AG04449 (cell line): ENCODE measurements around the gene SPATA19.
"Not testable (repeated sequence)": the region's sequence is repeated elsewhere in the genome, so short reads cannot be mapped to it uniquely, and the experiment has no call there.

ENCODE experiments used
- CTCF ChIA-PET: fragments of 350-600 bp; formaldehyde crosslinking; extraction: SDS; loops from one replicate; lab custom pipeline; 2021; ENCODE audit warnings: antibody characterized with exemption; lab: Yijun Ruan, JAX
- POLR2A ChIA-PET: fragments of 400-600, 350-600 bp; formaldehyde crosslinking; extraction: SDS; loops from one replicate; lab custom pipeline; 2020; ENCODE audit warnings: antibody characterized with exemption, inconsistent platforms; lab: Yijun Ruan, JAX
- DNase-seq: peaks from one replicate; pipeline ENCODE4 v3.0.0-alpha.2; 2010; ENCODE audit warnings: low read depth, low spot score
- H3K4me3 ChIP-seq: 2 replicates; pipeline ENCODE4 v1.5.1; 2011; ENCODE audit warnings: low read depth, mild to moderate bottlenecking, control low read depth, low read length
- TF ChIP-seq, protein P1 (sequence below): IDR thresholded peaks from one replicate; pipeline ENCODE4 v1.5.1; 2011; ENCODE audit warnings: mild to moderate bottlenecking, moderate library complexity, low read length, control low read depth, inconsistent platforms; ENCODE audit not compliant: insufficient read depth; ENCODE audit errors: missing control alignments

Gene SPATA19

DNA sequence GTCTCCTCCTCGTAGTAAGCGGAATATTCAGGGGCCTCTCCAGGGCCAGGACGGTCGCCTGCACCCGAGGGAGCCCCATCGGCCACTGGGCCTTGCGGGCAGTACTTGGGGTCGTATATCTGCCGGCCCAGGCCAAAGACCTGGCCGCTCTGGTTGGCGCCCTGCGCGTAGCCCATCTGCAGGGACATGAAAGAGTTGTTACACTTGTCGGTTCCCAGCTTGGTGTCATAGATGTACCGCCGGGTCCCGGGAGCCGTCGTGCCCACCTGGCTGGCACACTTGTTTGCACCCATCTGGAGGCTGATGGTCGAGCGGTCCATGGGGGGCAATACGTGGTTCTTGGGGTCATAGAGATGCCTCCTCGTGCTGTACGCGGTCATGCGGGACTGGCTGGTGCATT, 19.4 kb upstream of the SPATA19 start:
- CTCF ChIA-PET = no interaction called here
- TF ChIP-seq, protein P1, sequence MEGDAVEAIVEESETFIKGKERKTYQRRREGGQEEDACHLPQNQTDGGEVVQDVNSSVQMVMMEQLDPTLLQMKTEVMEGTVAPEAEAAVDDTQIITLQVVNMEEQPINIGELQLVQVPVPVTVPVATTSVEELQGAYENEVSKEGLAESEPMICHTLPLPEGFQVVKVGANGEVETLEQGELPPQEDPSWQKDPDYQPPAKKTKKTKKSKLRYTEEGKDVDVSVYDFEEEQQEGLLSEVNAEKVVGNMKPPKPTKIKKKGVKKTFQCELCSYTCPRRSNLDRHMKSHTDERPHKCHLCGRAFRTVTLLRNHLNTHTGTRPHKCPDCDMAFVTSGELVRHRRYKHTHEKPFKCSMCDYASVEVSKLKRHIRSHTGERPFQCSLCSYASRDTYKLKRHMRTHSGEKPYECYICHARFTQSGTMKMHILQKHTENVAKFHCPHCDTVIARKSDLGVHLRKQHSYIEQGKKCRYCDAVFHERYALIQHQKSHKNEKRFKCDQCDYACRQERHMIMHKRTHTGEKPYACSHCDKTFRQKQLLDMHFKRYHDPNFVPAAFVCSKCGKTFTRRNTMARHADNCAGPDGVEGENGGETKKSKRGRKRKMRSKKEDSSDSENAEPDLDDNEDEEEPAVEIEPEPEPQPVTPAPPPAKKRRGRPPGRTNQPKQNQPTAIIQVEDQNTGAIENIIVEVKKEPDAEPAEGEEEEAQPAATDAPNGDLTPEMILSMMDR = no peak
- H3K4me3 ChIP-seq = no peak overlapping the region
- POLR2A ChIA-PET = no interaction called here
- DNase-seq = no peak

DNA sequence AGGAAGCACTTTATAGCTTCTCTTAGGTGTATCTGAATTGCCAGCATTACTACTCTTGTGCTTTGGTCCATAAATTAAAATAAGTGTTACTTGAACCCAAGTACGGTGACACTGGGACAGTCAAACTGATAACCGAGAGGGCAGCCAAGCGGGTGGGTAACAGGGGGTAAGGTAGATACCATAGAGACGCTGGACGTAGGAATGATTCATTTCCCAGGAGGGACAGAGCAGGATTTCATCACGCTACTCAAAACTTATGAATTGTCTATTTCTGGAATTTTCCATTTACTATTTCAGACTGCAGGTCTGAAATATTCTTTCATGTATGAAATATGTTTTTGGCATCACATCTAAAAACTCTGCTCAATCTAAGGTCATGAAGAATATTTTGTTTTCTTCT, 14.8 kb upstream of the SPATA19 start:
- ChIA-PET CTCF (no interaction called here), POLR2A (no interaction called here)
- H3K4me3 ChIP-seq = no peak overlapping the region
- TF ChIP-seq, protein P1 = no peak
- no peak for DNase-seq

DNA sequence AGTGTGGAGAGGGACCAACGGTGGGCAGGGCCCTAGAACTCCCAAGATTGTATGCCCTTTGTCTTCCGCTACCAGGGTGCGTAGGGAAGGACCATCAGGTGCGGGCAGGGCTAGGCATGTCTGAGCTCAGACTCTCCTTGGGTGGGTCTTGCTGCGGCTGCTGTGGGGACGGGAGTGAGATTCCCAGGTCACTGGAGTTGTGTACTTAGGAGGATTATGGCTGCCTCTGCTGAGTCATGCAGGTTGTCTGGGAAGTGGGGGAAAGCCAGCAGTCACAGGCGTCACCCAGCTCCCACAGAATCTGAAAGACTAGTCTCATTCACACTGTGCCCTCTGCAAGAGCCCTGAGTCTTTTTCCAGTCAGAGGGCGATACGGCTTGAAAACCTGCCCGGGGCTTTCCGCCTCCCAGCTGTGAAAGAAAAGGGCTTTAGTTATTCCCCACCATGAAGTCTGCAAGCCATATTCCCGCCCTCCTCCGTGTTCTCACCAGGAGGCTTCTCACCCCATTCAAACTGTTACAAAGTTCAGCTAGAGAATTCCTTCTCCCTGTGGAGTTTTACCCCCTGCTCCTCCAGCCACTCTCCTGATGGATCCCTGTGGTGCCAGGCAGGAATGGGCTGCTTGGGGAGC, 9.1 kb upstream of the SPATA19 start:
- DNase-seq, H3K4me3 ChIP-seq, POLR2A ChIA-PET, CTCF ChIA-PET: not testable (repeated sequence)

DNA sequence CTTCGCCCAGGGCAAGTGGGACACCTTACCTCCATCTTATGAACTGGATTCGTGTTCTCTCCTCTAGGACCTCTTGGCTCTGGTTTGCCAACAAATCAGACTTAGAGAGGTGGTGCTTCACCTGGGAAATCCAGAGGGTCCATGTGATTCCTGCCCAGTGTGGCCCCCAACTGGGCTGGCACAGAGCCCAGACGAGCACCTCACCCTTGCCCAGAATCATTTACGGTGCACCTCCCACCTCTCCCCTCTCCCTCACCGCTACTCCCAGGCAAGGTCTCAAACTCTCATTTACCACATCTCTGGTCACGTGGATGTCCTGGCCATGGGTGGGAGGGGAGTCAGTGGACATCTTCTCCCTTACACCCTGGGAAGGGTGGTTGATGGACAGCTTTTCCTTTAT, 1.1 kb downstream of the SPATA19 start:
- TF ChIP-seq, protein P1 = no peak
- no peak overlapping the region for H3K4me3 ChIP-seq
- DNase-seq = no peak
- ChIA-PET CTCF (no interaction called here), POLR2A (no interaction called here)

DNA sequence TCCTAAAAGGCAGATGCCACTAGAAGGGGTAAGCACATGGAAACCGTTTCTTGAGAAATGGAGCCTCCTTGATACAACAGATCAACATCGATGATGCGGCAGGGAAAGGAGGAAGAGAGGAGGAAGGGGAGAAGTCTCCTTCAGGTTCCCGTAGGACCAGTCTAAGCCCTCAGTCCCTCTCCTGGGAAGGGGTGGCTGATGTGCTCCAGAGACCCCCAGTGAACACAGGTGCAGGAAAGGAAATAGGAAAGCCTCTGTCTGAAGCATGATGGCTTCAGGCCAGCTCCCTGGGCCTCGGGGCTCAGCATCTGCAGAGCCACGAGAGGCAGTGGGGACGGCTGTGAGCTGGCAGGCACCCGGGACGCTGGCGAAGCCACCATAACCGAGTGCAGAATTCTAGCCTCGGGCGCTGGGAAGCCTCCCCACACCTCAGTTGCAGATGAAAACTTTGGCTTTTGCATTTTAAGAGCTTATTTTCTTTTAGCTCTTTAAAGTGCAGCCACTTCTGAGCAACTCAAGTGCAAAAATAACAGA, 1.8 kb downstream of the SPATA19 start:
- TF ChIP-seq, protein P1 = no peak
- CTCF ChIA-PET = no interaction called here
- no peak for DNase-seq
- no peak overlapping the region for H3K4me3 ChIP-seq
- POLR2A ChIA-PET = no interaction called here

DNA sequence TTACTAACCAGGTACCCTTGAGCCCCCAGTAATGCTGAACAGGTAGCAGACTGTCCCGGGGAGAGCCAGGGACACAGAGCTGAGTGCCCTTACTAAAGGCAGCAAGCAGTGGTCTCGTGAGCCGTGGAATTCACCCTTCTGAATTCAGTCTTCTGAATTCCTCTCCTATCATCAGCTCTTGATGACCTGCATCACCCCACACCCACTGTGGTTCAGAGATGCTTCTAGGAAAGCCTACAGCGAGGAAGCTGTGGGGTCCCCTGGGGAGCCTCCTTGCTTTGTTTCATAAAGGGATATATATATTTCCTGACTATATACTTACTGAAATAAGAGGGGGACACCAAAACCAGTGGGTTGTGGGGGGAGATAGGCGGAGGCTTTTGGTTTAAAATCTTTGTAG, 2.6 kb downstream of the SPATA19 start:
- POLR2A ChIA-PET = no interaction called here
- no peak for DNase-seq
- no peak overlapping the region for H3K4me3 ChIP-seq
- CTCF ChIA-PET = no interaction called here
- TF ChIP-seq, protein P1 = no peak

DNA sequence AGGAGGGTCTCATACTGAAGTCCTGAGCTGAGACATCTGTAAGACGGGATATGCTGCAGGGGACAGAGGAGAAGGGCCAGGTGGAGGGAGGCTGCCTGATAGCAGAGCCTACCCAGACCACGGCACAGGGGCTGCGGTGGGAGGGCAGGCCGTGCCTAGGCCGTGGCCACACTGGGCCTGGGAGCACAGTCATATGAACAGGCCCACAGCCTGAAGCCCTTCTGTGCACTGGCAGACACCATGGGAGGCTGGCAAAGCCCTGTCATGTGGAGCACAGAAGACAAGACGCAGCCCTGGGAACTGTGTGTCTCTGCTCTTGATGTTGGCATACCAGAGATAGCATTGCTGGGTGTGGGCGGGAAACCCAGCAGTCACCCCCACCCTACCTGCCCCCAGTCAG, 3.3 kb downstream of the SPATA19 start:
- DNase-seq = no peak
- CTCF ChIA-PET = interaction anchor here (1.4 kb wide), 1 partner anchor 707 kb away, joined by 3 read pairs; no protein-coding TSS in a partner anchor
- POLR2A ChIA-PET = no interaction called here

More for the DNA sequence above, 3.3 kb downstream of the SPATA19 start:
- no peak overlapping the region for H3K4me3 ChIP-seq
- TF ChIP-seq, protein P1 = no peak
